HG03571 (cell line): ENCODE data around the gene CLIP1.
"Not testable (repeated sequence)": the region's sequence is repeated elsewhere in the genome, so short reads cannot be mapped to it uniquely, and the experiment has no call there.

Experiments used
- ATAC-seq: cut with Tn5 transposase; IDR thresholded peaks from one replicate; pipeline ENCODE4 v1.9.1; 2021; ENCODE audit not compliant: unreplicated experiment

The CLIP1 gene

GRCh38 chr12:122437656-122438121 is 15.2 kb upstream of the CLIP1 start:
- no peak for ATAC-seq

- no peak for ATAC-seq
Observed at GRCh38 chr12:122435186-122435585, 12.7 kb upstream of the CLIP1 start.

GRCh38 chr12:122429043-122429442 is 6.6 kb upstream of the CLIP1 start:
- not testable (repeated sequence) for ATAC-seq

- no peak for ATAC-seq
Observed at GRCh38 chr12:122427403-122427802, 4.9 kb upstream of the CLIP1 start.

GRCh38 chr12:122423258-122424165 is 1.0 kb upstream of the CLIP1 start:
- ATAC-seq = no peak

- ATAC-seq = no peak
Observed at GRCh38 chr12:122422730-122423257, 325 bp upstream of the CLIP1 start.

GRCh38 chr12:122421187-122421820 is 1.2 kb downstream of the CLIP1 start:
- ATAC-seq = no peak

GRCh38 chr12:122420471-122421162 is 1.9 kb downstream of the CLIP1 start:
- no peak for ATAC-seq

- ATAC-seq = not testable (repeated sequence)
Observed at GRCh38 chr12:122419094-122419493, 3.4 kb downstream of the CLIP1 start.

- not testable (repeated sequence) for ATAC-seq
Observed at GRCh38 chr12:122415665-122416064, 6.8 kb downstream of the CLIP1 start.

GRCh38 chr12:122413516-122414404 is 8.7 kb downstream of the CLIP1 start:
- ATAC-seq = no peak

GRCh38 chr12:122412851-122413433 is 9.5 kb downstream of the CLIP1 start:
- no peak for ATAC-seq

GRCh38 chr12:122411537-122411936 is 10.9 kb downstream of the CLIP1 start:
- ATAC-seq = no peak

GRCh38 chr12:122407208-122407607 is 15.3 kb downstream of the CLIP1 start:
- ATAC-seq = no peak

GRCh38 chr12:122406701-122407164 is 15.7 kb downstream of the CLIP1 start:
- ATAC-seq = no peak

- no peak for ATAC-seq
Observed at GRCh38 chr12:122403831-122404230, 18.6 kb downstream of the CLIP1 start.

GRCh38 chr12:122403115-122403770 is 19.2 kb downstream of the CLIP1 start:
- no peak for ATAC-seq

GRCh38 chr12:122402264-122402663 is 20.2 kb downstream of the CLIP1 start:
- ATAC-seq = no peak
